Adrenal gland (tissue), 5 donors: Measurements from ENCODE around the gene DOLPP1.

Experiments used
- POLR2A ChIP-seq, 2 donors: fragments of 450-650 bp; IDR thresholded peaks; one replicate each; pipeline ENCODE4 v1.6.1; 2017; ENCODE audit warnings: antibody characterized with exemption in 2 of 2, mild to moderate bottlenecking in 2 of 2, moderate library complexity in 1 of 2
- TF ChIP-seq, protein P1 (sequence below), 6 experiments: fragments of 450-650 bp in 4 of 6; fragments of 200-600 bp in 2 of 6; sonication (generic) in 1 of 6; IDR thresholded peaks; 1 replicate in 5 of 6; 2 replicates in 1 of 6; pipeline versions ENCODE4 v1.5.1 to v1.8.0; 2016 to 2021; ENCODE audit warnings: antibody characterized with exemption in 6 of 6, mild to moderate bottlenecking in 2 of 6, moderate library complexity in 1 of 6
- donor health status: DM: no; HTN: no; CAD: no.

- no peak for TF ChIP-seq POLR2A (IDR thresholded peaks at IDR 0.05)
- TF ChIP-seq, protein P1, sequence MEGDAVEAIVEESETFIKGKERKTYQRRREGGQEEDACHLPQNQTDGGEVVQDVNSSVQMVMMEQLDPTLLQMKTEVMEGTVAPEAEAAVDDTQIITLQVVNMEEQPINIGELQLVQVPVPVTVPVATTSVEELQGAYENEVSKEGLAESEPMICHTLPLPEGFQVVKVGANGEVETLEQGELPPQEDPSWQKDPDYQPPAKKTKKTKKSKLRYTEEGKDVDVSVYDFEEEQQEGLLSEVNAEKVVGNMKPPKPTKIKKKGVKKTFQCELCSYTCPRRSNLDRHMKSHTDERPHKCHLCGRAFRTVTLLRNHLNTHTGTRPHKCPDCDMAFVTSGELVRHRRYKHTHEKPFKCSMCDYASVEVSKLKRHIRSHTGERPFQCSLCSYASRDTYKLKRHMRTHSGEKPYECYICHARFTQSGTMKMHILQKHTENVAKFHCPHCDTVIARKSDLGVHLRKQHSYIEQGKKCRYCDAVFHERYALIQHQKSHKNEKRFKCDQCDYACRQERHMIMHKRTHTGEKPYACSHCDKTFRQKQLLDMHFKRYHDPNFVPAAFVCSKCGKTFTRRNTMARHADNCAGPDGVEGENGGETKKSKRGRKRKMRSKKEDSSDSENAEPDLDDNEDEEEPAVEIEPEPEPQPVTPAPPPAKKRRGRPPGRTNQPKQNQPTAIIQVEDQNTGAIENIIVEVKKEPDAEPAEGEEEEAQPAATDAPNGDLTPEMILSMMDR (IDR thresholded peaks at IDR 0.05) = no peak
Measured at GRCh38 chr9:129052592-129052991, 28.3 kb upstream of the DOLPP1 start.
